Head of caudate nucleus (tissue), 42 donors: ENCODE measurements around the gene ZNF30.
"Not testable (repeated sequence)": the region's sequence is repeated elsewhere in the genome, so short reads cannot be mapped to it uniquely, and the experiment has no call there.

Experiments
- DNase-seq, 42 donors: peaks; one replicate each; pipeline versions ENCODE4 v3.0.0 to v3.0.0-alpha.2; 2020 to 2021; ENCODE audit warnings: mixed read lengths in 7 of 42
- intact Hi-C: fragments of 100-400 bp; cut with DNase I; formaldehyde crosslinking; loops from one replicate; pipeline ENCODE4 v1.15.0; 2022

Gene ZNF30

GRCh38 chr19:34979819-34980640, 53.3 kb downstream of the ZNF30 start:
- DNase-seq = no peak
- intact Hi-C loops = no loop called here

GRCh38 chr19:34982275-34982674, 55.6 kb downstream of the ZNF30 start:
- no peak for DNase-seq
- intact Hi-C loops = no loop called here

- DNase-seq = no peak
These were observed 57.1 kb downstream of the ZNF30 start for GRCh38 chr19:34983786-34984185.

DNA sequence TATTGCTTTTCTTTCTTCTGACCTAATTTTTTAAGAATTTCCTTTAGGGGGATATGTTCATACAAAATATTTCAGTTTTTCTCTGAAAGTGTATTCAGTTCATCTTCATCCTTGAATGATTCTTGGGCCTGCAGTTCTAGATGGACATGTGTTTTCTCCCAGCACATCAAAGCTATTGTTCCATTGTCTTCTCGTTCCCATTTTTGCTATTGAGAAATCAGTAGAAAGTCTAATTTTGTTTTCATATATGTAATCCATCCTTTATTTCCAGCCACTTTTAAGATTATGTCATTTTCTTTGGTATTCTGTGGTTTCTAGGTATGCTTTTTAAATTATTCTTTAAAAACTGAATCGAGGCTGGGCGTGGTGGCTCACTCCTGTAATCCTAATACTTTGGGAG, 57.6 kb downstream of the ZNF30 start:
- DNase-seq = no peak
- intact Hi-C loops = no loop called here

More at GRCh38 chr19:34983786-34984185, 57.1 kb downstream of the ZNF30 start:
- intact Hi-C loops = no loop called here

- DNase-seq = peak in 4 of 42 donors; percentile 18 to 46 (median 32)
These were observed 58.7 kb downstream of the ZNF30 start for GRCh38 chr19:34985249-34986022.

GRCh38 chr19:34988119-34988518, 61.4 kb downstream of the ZNF30 start:
- no peak for DNase-seq
- intact Hi-C loops = no loop called here

More at GRCh38 chr19:34985249-34986022, 58.7 kb downstream of the ZNF30 start:
- intact Hi-C loops = no loop called here

DNA sequence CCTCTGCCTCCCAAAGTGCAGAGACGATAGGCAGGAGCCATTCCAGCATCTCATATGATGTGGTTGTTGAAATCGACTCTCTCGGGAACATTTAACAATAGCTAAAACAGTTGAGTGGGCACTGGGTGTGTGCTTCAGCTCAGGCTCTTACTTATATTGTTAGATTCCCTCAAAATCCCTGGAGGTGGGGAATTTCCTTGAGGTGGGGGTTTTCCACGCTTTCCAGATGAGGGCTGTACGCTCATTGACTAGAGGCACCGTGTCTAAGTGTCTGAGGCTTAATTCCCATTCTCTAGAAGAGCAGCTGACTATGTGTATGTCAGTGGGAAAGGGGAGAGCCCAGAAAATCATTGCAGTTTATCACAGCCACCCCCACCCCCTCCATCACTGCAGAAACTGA, 62.6 kb downstream of the ZNF30 start:
- intact Hi-C loops = no loop called here
- peak in 4 of 42 donors; percentile 13 to 58 (median 38) for DNase-seq

- DNase-seq = no peak
- intact Hi-C loops = no loop called here
These were observed 64.0 kb downstream of the ZNF30 start for GRCh38 chr19:34990578-34991192.

- no peak for DNase-seq
These were observed 65.0 kb downstream of the ZNF30 start for GRCh38 chr19:34991542-34992333.

DNA sequence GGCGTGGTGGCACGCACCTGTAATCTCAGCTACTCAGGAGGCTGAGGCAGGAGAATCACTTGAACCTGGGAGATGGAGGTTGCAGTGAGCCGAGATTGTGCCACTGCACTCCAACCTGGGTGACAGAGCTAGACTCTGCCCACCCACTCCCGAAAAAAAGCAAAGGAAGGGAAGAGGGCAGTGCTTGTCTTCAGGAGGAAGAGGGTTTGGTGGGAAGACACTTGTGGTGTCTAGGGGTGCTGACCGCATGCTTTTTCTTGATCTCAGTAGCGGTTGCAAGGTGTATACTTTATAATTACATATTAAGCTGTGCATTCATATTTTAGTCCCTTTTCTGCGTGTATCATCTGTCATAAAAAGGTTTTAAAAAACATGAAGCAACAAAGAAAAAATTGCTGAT, 65.9 kb downstream of the ZNF30 start:
- DNase-seq, intact Hi-C loops: not testable (repeated sequence)

More at GRCh38 chr19:34991542-34992333, 65.0 kb downstream of the ZNF30 start:
- intact Hi-C loops = no loop called here

DNA sequence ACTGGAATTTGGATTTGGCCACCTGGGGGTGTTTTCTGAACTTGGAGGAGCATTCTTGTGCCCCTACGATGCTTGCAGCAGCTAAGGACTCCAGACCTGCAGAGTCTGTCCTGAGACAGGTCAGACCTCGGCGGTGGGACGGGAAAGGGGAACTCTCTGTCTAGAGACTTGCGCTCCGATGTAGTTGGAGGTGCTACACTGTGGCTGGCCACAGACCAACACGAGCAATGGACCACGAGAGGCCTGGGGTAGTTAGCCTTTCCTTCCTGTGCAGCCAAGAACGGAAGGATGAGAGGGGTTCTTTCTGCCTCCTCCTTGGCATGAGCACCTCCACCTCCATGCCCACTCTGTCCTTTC, 67.6 kb downstream of the ZNF30 start:
- intact Hi-C loops = no loop called here
- no peak for DNase-seq
